IMR-90 (cell line): Measurements from ENCODE around the gene MAPRE3. TPM values are rescaled to one million over a fixed set of nuclear protein-coding genes. Genes with fewer than 3 reads are reported as not detected.

ENCODE experiments used
- ATAC-seq: fragments of 200-7000 bp; cut with Tn5 transposase; 2 replicates; pipeline ENCODE4 v1.9.1; 2020; ENCODE audit warnings: low read depth, mild to moderate bottlenecking, moderate library complexity
- BruUV-seq: library from RNA; stranded (reverse); fragments of 400-500 nt; replicated peaks from 2 replicates; lab custom pipeline; 2021; lab: Mats Ljungman, UMichigan
- CTCF ChIA-PET: fragments of 300-600 bp; formaldehyde crosslinking; extraction: SDS; loops from one replicate; lab custom pipeline; 2021; ENCODE audit warnings: antibody characterized with exemption; lab: Yijun Ruan, JAX
- POLR2A ChIA-PET: fragments of 300-600 bp; sonication (Branson Sonifier 250); formaldehyde crosslinking; loops from one replicate; lab custom pipeline; 2022; ENCODE audit warnings: antibody characterized with exemption; ENCODE audit not compliant: unreplicated experiment; lab: Charles Lee
- DNase-seq: peaks from one replicate; pipeline ENCODE4 v3.0.0; 2013
- H2AFZ ChIP-seq: replicated peaks from 2 replicates; pipeline ENCODE3; 2013; ENCODE audit warnings: low read length, mild to moderate bottlenecking; ENCODE audit not compliant: poor library complexity
- H2AK5ac ChIP-seq: 2 replicates; pipeline ENCODE4 v1.6.1; 2013; ENCODE audit warnings: low read depth, low read length, inconsistent platforms
- H2AK9ac ChIP-seq: replicated peaks from 2 replicates; pipeline ENCODE3; 2013; ENCODE audit warnings: mild to moderate bottlenecking, low read depth, low read length, moderate library complexity; ENCODE audit not compliant: poor library complexity
- H2BK120ac ChIP-seq: 2 replicates; pipeline ENCODE4 v1.6.1; 2013; ENCODE audit warnings: low read depth, low read length, inconsistent platforms
- H2BK15ac ChIP-seq: 3 replicates; pipeline ENCODE4 v1.6.1; 2013; ENCODE audit warnings: low read depth, low read length, inconsistent platforms
- H2BK20ac ChIP-seq: 2 replicates; pipeline ENCODE4 v1.6.1; 2013; ENCODE audit warnings: low read depth, mild to moderate bottlenecking, inconsistent platforms, low read length, moderate library complexity
- H2BK5ac ChIP-seq: 2 replicates; pipeline ENCODE4 v1.6.1; 2013; ENCODE audit warnings: mild to moderate bottlenecking, low read depth, low read length, inconsistent platforms; ENCODE audit not compliant: poor library complexity, severe bottlenecking
- H3K14ac ChIP-seq: replicated peaks from 2 replicates; pipeline ENCODE4 v1.6.1; 2013; ENCODE audit warnings: low read depth, low read length, inconsistent platforms
- H3K18ac ChIP-seq: 2 replicates; pipeline ENCODE4 v1.6.1; 2013; ENCODE audit warnings: low read depth, low read length, control low read depth
- H3K23ac ChIP-seq: 2 replicates; pipeline ENCODE4 v1.6.1; 2013; ENCODE audit warnings: low read depth, low read length, inconsistent platforms
- H3K27ac ChIP-seq: 2 replicates; pipeline ENCODE4 v1.5.1; 2013; ENCODE audit warnings: mild to moderate bottlenecking, control low read depth, low read length; ENCODE audit not compliant: insufficient read depth
- H3K27me3 ChIP-seq: 2 replicates; pipeline ENCODE4 v1.6.1; 2013; ENCODE audit warnings: low read length; ENCODE audit not compliant: control insufficient read depth, insufficient read depth
- H3K36me3 ChIP-seq: 2 replicates; pipeline ENCODE4 v1.6.1; 2013; ENCODE audit warnings: low read length, mixed read lengths; ENCODE audit not compliant: control insufficient read depth, insufficient read depth
- H3K4ac ChIP-seq: 2 replicates; pipeline ENCODE4 v1.6.1; 2013; ENCODE audit warnings: low read depth, low read length, inconsistent platforms
- H3K4me1 ChIP-seq: 2 replicates; pipeline ENCODE4 v1.6.1; 2013; ENCODE audit warnings: low read length, mixed read lengths; ENCODE audit not compliant: control insufficient read depth, insufficient read depth
- H3K4me2 ChIP-seq: 2 replicates; pipeline ENCODE4 v1.6.1; 2013; ENCODE audit warnings: low read depth, mild to moderate bottlenecking, control low read depth, low read length, moderate library complexity
- H3K4me3 ChIP-seq: 2 replicates; pipeline ENCODE4 v1.5.1; 2013; ENCODE audit warnings: low read depth, mild to moderate bottlenecking, control low read depth, low read length, moderate library complexity; ENCODE audit not compliant: insufficient read depth
- H3K56ac ChIP-seq: 2 replicates; pipeline ENCODE4 v1.6.1; 2013; ENCODE audit warnings: low read length, inconsistent platforms; ENCODE audit not compliant: insufficient read depth; ENCODE audit errors: extremely low read depth
- H3K79me1 ChIP-seq, 2 experiments: 2 replicates each; pipeline ENCODE4 v1.6.1; 2013; ENCODE audit warnings: low read length in 2 of 2, inconsistent platforms in 1 of 2, low read depth in 1 of 2
- H3K9ac ChIP-seq: 2 replicates; pipeline ENCODE4 v1.6.1; 2013; ENCODE audit warnings: low read depth, low read length, control low read depth
- H3K9me1 ChIP-seq: 2 replicates; pipeline ENCODE4 v1.6.1; 2013; ENCODE audit warnings: low read length, inconsistent platforms; ENCODE audit not compliant: insufficient read depth
- H3K9me3 ChIP-seq: 2 replicates; pipeline ENCODE4 v1.6.1; 2013; ENCODE audit warnings: low read length; ENCODE audit not compliant: control insufficient read depth, insufficient read depth
- H4K20me1 ChIP-seq: 2 replicates; pipeline ENCODE4 v1.6.1; 2013; ENCODE audit warnings: low read length, inconsistent platforms; ENCODE audit not compliant: insufficient read depth
- H4K5ac ChIP-seq: 2 replicates; pipeline ENCODE4 v1.6.1; 2013; ENCODE audit warnings: mild to moderate bottlenecking, low read depth, low read length, control low read depth
- H4K8ac ChIP-seq, 2 experiments: 2 replicates each; pipeline ENCODE4 v1.6.1; 2013; ENCODE audit warnings: low read depth in 2 of 2, low read length in 2 of 2, control low read depth in 1 of 2, inconsistent platforms in 1 of 2
- H4K91ac ChIP-seq: 2 replicates; pipeline ENCODE4 v1.6.1; 2013; ENCODE audit warnings: low read depth, low read length, inconsistent platforms; ENCODE audit not compliant: insufficient read depth
- BHLHE40 ChIP-seq: fragments of 150-350 bp; IDR thresholded peaks from 2 replicates; pipeline ENCODE4 v1.6.1; 2016; ENCODE audit warnings: mild to moderate bottlenecking, low read depth, low read length
- CHD1 ChIP-seq: IDR thresholded peaks from 2 replicates; pipeline ENCODE4 v1.6.1; 2012; ENCODE audit warnings: low read depth, low read length, improper control_type of control experiment
- FOS ChIP-seq: fragments of 150-350 bp; IDR thresholded peaks from 2 replicates; pipeline ENCODE4 v1.6.1; 2016; ENCODE audit warnings: low read depth, low read length
- MAFK ChIP-seq: IDR thresholded peaks from 2 replicates; pipeline ENCODE4 v1.6.1; 2012; ENCODE audit warnings: low read depth, low read length, improper control_type of control experiment
- MXI1 ChIP-seq: IDR thresholded peaks from 2 replicates; pipeline ENCODE4 v1.6.1; 2012; ENCODE audit warnings: low read depth, mild to moderate bottlenecking, low read length, moderate library complexity, borderline replicate concordance
- NFE2L2 ChIP-seq: fragments of 150-350 bp; IDR thresholded peaks from 2 replicates; pipeline ENCODE4 v1.6.1; 2016; ENCODE audit warnings: low read depth, mild to moderate bottlenecking, low read length
- RCOR1 ChIP-seq: IDR thresholded peaks from 2 replicates; pipeline ENCODE4 v1.6.1; 2012; ENCODE audit warnings: mild to moderate bottlenecking, low read length, improper control_type of control experiment; ENCODE audit not compliant: insufficient replicate concordance
- RFX5 ChIP-seq: IDR thresholded peaks from 2 replicates; pipeline ENCODE4 v1.8.0; 2012; ENCODE audit warnings: low read depth, mild to moderate bottlenecking, low read length, moderate library complexity
- WGBS, 2 experiments: methylation state at CpG; one replicate each; pipeline versions ENCODE4 v1.1.5 to v1.1.7; 2013; ENCODE audit warnings: missing lambda C conversion rate in 2 of 2; ENCODE audit not compliant: insufficient read length in 1 of 2; ENCODE audit errors: extremely low coverage in 2 of 2; 5-methylcytosine and 5-hydroxymethylcytosine counted together
- dilution Hi-C: fragments of 300-500 bp; cut with HindIII; formaldehyde crosslinking; loops from one replicate; pipeline ENCODE4 v1.14.3; 2018; ENCODE audit warnings: low sequenced_read_pairs; ENCODE audit not compliant: unreplicated experiment
- in situ Hi-C: fragments of 300-500 bp; cut with MboI; formaldehyde crosslinking; loops from 3 replicates; pipeline ENCODE4 v1.14.3; 2019; ENCODE audit warnings: low sequenced_read_pairs, inconsistent platforms, mixed read lengths
- intact Hi-C: fragments of 100-400 bp; cut with micrococcal nuclease; formaldehyde crosslinking; loops from 2 replicates; pipeline ENCODE4 v1.10.0; 2022
- polyA plus RNA-seq, 3 experiments: library from polyadenylated mRNA; depleted of rRNA; stranded (reverse); fragments of >200 nt; gene quantifications; 2 replicates each; pipeline ENCODE4 v1.2.3, GENCODE V29; 2012; ENCODE audit warnings: low replicate concordance in 1 of 3
- total RNA-seq: library from RNA; depleted of rRNA; stranded (reverse); fragments of >200 nt; gene quantifications from 2 replicates; pipeline ENCODE4 v1.2.3, GENCODE V29; 2012
- TF ChIP-seq, protein P1 (sequence below): fragments of 150-350 bp; IDR thresholded peaks from 2 replicates; pipeline ENCODE4 v1.6.1; 2017; ENCODE audit warnings: mild to moderate bottlenecking, antibody characterized with exemption, low read length, low read depth
- TF ChIP-seq, protein P2 (sequence below): conservative IDR thresholded peaks from 2 replicates; pipeline ENCODE4 v1.5.1; 2012; ENCODE audit warnings: mild to moderate bottlenecking, low read depth, low read length, improper control_type of control experiment

The MAPRE3 gene
- total and polyA plus RNA-seq, 2 of the 4 experiments (the other 2 are of a cell fraction) = 1.8 to 20.3 TPM

DNA sequence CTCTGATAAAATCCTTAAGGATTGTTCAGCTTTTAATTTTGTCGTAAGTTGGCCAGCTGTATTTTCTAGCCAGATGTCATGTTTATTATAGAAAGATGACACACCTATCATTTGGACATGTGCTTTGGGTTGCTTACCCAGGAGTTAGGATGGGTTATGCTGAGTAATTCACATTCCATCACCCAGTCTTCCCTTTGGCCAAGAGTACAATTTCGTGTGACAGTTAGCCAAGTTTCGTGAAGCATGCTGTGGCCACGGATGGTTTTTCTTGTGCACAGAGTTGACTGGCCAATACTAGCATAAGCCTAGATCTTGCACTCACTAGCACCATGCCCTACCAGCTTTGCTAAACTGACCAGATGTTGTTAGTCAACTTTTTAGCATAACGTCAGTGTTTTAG is 5.8 kb downstream of the MAPRE3 start:
- Histone ChIP-seq H3K4me3 (no peak overlapping the region), H3K4me2 (peak overlapping the region; percentile 2; the same call in 1 of the 2 replicates)
- peak; percentile 84 for DNase-seq

More for the DNA sequence above, 5.8 kb downstream of the MAPRE3 start:
- ChIA-PET CTCF (interaction anchor here (0.6 to 1.1 kb wide), 3 partner anchors 12 to 130 kb away, joined by 3 to 6 read pairs (median 3); no protein-coding TSS in a partner anchor), POLR2A (no interaction called here)
- no CpG with 5 or more reads among the region's 5 CpGs for WGBS, 2 experiments
- Histone ChIP-seq H3K27ac (no peak overlapping the region), H3K79me1 (peaks cover 5 to 23% of the 10 kb centered on the region in 2 experiments; a peak in 1 of 4 replicates), H3K4ac (no peak overlapping the region), H4K8ac (no peak overlapping the region), H2BK120ac (no peak overlapping the region), H3K36me3 (no peaks in the 10 kb centered on the region), H2BK20ac (no peak overlapping the region), H3K9me3 (no peaks in the 10 kb centered on the region), H3K9ac (no peak overlapping the region), H4K20me1 (peaks cover 7% of the 10 kb centered on the region; the same call in 1 of the 2 replicates), H3K27me3 (no peaks in the 10 kb centered on the region), H2BK5ac (no peak overlapping the region), H4K91ac (no peak overlapping the region), H3K4me1 (peaks cover 6% of the 10 kb centered on the region), H4K5ac (no peak overlapping the region), H3K9me1 (peaks cover 7% of the 10 kb centered on the region; the same call in 1 of the 2 replicates), H3K23ac (no peak overlapping the region), H2AFZ (no peak overlapping the region), H3K56ac (no peak overlapping the region), H2BK15ac (no peak overlapping the region), H2AK9ac (no peak overlapping the region), H3K18ac (no peak overlapping the region), H3K14ac (no peak overlapping the region), H2AK5ac (no peak overlapping the region)
- dilution Hi-C loops (no loop called here), in situ Hi-C loops (no loop called here), intact Hi-C loops (no loop called here)
- ATAC-seq = peak; percentile 80
- TF ChIP-seq, protein P1, sequence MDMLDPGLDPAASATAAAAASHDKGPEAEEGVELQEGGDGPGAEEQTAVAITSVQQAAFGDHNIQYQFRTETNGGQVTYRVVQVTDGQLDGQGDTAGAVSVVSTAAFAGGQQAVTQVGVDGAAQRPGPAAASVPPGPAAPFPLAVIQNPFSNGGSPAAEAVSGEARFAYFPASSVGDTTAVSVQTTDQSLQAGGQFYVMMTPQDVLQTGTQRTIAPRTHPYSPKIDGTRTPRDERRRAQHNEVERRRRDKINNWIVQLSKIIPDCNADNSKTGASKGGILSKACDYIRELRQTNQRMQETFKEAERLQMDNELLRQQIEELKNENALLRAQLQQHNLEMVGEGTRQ = no peak
- TF ChIP-seq MXI1 (peak; percentile 66; the same call in 1 of the 2 replicates), NFE2L2 (no peak), MAFK (peak; percentile 43), BHLHE40 (peak; percentile 45), RFX5 (no peak), RCOR1 (no peak), CHD1 (no peak), FOS (peak; percentile 25; the same call in 1 of the 2 replicates)
- TF ChIP-seq, protein P2, sequence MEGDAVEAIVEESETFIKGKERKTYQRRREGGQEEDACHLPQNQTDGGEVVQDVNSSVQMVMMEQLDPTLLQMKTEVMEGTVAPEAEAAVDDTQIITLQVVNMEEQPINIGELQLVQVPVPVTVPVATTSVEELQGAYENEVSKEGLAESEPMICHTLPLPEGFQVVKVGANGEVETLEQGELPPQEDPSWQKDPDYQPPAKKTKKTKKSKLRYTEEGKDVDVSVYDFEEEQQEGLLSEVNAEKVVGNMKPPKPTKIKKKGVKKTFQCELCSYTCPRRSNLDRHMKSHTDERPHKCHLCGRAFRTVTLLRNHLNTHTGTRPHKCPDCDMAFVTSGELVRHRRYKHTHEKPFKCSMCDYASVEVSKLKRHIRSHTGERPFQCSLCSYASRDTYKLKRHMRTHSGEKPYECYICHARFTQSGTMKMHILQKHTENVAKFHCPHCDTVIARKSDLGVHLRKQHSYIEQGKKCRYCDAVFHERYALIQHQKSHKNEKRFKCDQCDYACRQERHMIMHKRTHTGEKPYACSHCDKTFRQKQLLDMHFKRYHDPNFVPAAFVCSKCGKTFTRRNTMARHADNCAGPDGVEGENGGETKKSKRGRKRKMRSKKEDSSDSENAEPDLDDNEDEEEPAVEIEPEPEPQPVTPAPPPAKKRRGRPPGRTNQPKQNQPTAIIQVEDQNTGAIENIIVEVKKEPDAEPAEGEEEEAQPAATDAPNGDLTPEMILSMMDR = no peak
- no TSS peak for BruUV-seq
